IPS DF 6.9 (cell line): ENCODE results near the gene ADAMTS13.
"Not testable (repeated sequence)": the region's sequence is repeated elsewhere in the genome, so short reads cannot be mapped to it uniquely, and the experiment has no call there.

Experiments used
- DNase-seq: peaks from one replicate; pipeline ENCODE4 v3.0.0-alpha.2; 2013; ENCODE audit warnings: low read depth, low spot score
- H3K27ac ChIP-seq: one replicate; pipeline ENCODE4 v1.5.1; 2013; ENCODE audit warnings: low read length, control low read depth
- H3K27me3 ChIP-seq: 2 replicates; pipeline ENCODE4 v1.6.1; 2013; ENCODE audit warnings: mild to moderate bottlenecking, low read length; ENCODE audit not compliant: control insufficient read depth, insufficient read depth
- H3K36me3 ChIP-seq: 2 replicates; pipeline ENCODE4 v1.6.1; 2013; ENCODE audit warnings: low read length; ENCODE audit not compliant: control insufficient read depth, insufficient read depth
- H3K4me1 ChIP-seq: 2 replicates; pipeline ENCODE4 v1.6.1; 2013; ENCODE audit warnings: low read length; ENCODE audit not compliant: control insufficient read depth, insufficient read depth
- H3K4me3 ChIP-seq: 2 replicates; pipeline ENCODE4 v1.5.1; 2013; ENCODE audit warnings: mild to moderate bottlenecking, low read length
- H3K9me3 ChIP-seq: 2 replicates; pipeline ENCODE4 v1.6.1; 2013; ENCODE audit warnings: low read length, inconsistent platforms; ENCODE audit not compliant: control insufficient read depth, insufficient read depth
- WGBS: extraction: QIAGEN DNeasy Blood & Tissue Kit; methylation state at CpG from one replicate; pipeline ENCODE4 v1.1.7; 2013; ENCODE audit warnings: mixed read lengths, missing lambda C conversion rate; ENCODE audit not compliant: insufficient read length, insufficient coverage; 5-methylcytosine and 5-hydroxymethylcytosine counted together

The ADAMTS13 gene

DNA sequence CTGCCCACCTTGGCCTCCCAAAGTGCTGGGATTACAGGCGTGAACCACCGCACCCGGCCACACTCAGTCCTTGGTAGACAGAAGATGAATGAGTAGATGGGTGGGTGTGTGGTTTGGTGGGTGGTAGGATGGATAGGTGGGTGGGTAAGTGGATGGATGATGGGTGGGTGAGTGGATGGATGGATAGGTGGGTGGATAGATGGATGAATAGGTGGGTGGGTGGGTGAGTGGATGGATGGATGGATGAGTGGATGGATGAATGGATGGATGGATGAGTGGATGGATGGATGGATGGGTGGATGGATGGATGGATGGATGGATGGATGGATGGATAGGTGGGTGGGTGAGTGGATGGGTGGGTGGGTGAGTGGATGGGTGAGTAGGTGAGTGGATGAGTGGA, 29.9 kb upstream of the ADAMTS13 start:
- H3K36me3 ChIP-seq, H3K27ac ChIP-seq, DNase-seq, H3K27me3 ChIP-seq, H3K4me3 ChIP-seq, H3K4me1 ChIP-seq, H3K9me3 ChIP-seq: not testable (repeated sequence)
- no CpG with 5 or more reads among the region's 3 CpGs for WGBS

DNA sequence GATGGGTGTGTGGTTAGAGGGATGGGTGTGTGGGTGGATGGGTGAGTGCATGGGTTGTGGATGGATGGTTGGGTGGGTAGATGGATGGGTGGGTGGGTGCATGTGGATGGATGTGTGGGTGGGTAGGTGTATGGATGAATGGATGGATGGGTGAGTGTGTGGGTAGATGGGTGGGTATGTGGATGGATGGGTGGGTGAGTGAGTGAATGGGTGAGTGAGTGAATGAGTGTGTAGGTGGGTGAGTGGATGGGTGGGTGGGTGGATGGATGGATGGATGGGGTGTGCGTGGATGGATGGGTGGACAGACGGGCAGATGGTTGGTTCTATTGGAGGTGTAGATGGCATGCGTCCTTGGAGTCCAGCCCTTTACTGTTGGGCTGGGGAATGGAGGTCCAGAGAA, 28.8 kb upstream of the ADAMTS13 start:
- no peaks in the 10 kb centered on the region for H3K4me1 ChIP-seq
- no peak overlapping the region for H3K4me3 ChIP-seq
- no peaks in the 10 kb centered on the region for H3K36me3 ChIP-seq
- DNase-seq = no peak
- no peak overlapping the region for H3K27ac ChIP-seq
- no peaks in the 10 kb centered on the region for H3K9me3 ChIP-seq
- no peaks in the 10 kb centered on the region for H3K27me3 ChIP-seq
- no CpG with 5 or more reads among the region's 3 CpGs for WGBS

- no peak overlapping the region for H3K4me3 ChIP-seq
- H3K27me3 ChIP-seq = no peaks in the 10 kb centered on the region
- H3K36me3 ChIP-seq = no peaks in the 10 kb centered on the region
- no peaks in the 10 kb centered on the region for H3K9me3 ChIP-seq
- H3K27ac ChIP-seq = no peak overlapping the region
- H3K4me1 ChIP-seq = no peaks in the 10 kb centered on the region
- no CpG with 5 or more reads among the region's 8 CpGs for WGBS
- DNase-seq = no peak
Observed at GRCh38 chr9:133394687-133395271, 27.4 kb upstream of the ADAMTS13 start.

DNA sequence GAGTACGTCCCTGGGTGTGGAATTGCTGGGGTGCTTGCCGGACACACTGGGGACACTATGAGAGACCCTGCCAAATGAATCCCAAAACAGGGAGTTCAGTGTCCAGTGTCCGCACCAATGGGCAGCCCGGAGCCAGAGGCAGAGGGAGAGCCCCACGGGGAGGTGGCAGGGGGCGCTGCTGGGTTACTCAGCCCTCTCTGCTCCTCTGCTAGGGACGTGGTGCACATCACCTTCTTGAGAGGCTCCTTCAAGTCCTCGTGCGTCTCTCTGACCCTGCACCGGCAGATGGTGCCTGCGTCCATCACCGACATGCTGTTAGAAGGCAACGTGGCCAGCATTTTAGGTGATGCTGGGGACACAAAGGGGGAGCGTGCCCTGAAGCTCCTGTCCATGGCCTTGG, 25.2 kb upstream of the ADAMTS13 start:
- Histone ChIP-seq H3K27me3 (no peaks in the 10 kb centered on the region), H3K27ac (no peak overlapping the region), H3K4me1 (no peaks in the 10 kb centered on the region), H3K4me3 (no peak overlapping the region), H3K9me3 (no peaks in the 10 kb centered on the region), H3K36me3 (no peaks in the 10 kb centered on the region)
- no peak for DNase-seq
- WGBS = no CpG with 5 or more reads among the region's 14 CpGs

- no peak for DNase-seq
- no peak overlapping the region for H3K4me3 ChIP-seq
- WGBS = no CpG with 5 or more reads among the region's 6 CpGs
- no peaks in the 10 kb centered on the region for H3K36me3 ChIP-seq
- no peaks in the 10 kb centered on the region for H3K27me3 ChIP-seq
- H3K27ac ChIP-seq = no peak overlapping the region
- no peaks in the 10 kb centered on the region for H3K4me1 ChIP-seq
- no peaks in the 10 kb centered on the region for H3K9me3 ChIP-seq
Observed at GRCh38 chr9:133397370-133397769, 24.8 kb upstream of the ADAMTS13 start.

- no peak overlapping the region for H3K27ac ChIP-seq
- no peak overlapping the region for H3K4me3 ChIP-seq
- no peaks in the 10 kb centered on the region for H3K36me3 ChIP-seq
- no peak for DNase-seq
- H3K4me1 ChIP-seq = no peaks in the 10 kb centered on the region
- H3K9me3 ChIP-seq = no peaks in the 10 kb centered on the region
- no peaks in the 10 kb centered on the region for H3K27me3 ChIP-seq
- WGBS = no CpG with 5 or more reads among the region's 9 CpGs
Observed at GRCh38 chr9:133397895-133398294, 24.3 kb upstream of the ADAMTS13 start.

- WGBS = no CpG with 5 or more reads among the region's 12 CpGs
- Histone ChIP-seq H3K9me3 (no peaks in the 10 kb centered on the region), H3K4me3 (no peak overlapping the region), H3K36me3 (0 out of 2 replicates have a peak, but pooled peaks cover 5% of the 10 kb centered on the region), H3K27ac (no peak overlapping the region), H3K4me1 (no peaks in the 10 kb centered on the region), H3K27me3 (no peaks in the 10 kb centered on the region)
- DNase-seq = no peak
Observed at GRCh38 chr9:133400292-133400691, 21.9 kb upstream of the ADAMTS13 start.

GRCh38 chr9:133401588-133401987, 20.6 kb upstream of the ADAMTS13 start:
- H3K36me3 ChIP-seq = peaks cover 8% of the 10 kb centered on the region; the same call in 1 of the 2 replicates
- WGBS = no CpG with 5 or more reads among the region's 6 CpGs
- DNase-seq = no peak

GRCh38 chr9:133402689-133403088, 19.5 kb upstream of the ADAMTS13 start:
- Histone ChIP-seq H3K4me3 (no peak overlapping the region), H3K27ac (no peak overlapping the region), H3K36me3 (peaks cover 9% of the 10 kb centered on the region; the same call in 1 of the 2 replicates), H3K27me3 (no peaks in the 10 kb centered on the region), H3K4me1 (no peaks in the 10 kb centered on the region), H3K9me3 (no peaks in the 10 kb centered on the region)
- WGBS = no CpG with 5 or more reads among the region's 7 CpGs
- no peak for DNase-seq

More at GRCh38 chr9:133401588-133401987, 20.6 kb upstream of the ADAMTS13 start:
- Histone ChIP-seq H3K27ac (no peak overlapping the region), H3K4me3 (no peak overlapping the region), H3K9me3 (no peaks in the 10 kb centered on the region), H3K27me3 (no peaks in the 10 kb centered on the region), H3K4me1 (no peaks in the 10 kb centered on the region)

DNA sequence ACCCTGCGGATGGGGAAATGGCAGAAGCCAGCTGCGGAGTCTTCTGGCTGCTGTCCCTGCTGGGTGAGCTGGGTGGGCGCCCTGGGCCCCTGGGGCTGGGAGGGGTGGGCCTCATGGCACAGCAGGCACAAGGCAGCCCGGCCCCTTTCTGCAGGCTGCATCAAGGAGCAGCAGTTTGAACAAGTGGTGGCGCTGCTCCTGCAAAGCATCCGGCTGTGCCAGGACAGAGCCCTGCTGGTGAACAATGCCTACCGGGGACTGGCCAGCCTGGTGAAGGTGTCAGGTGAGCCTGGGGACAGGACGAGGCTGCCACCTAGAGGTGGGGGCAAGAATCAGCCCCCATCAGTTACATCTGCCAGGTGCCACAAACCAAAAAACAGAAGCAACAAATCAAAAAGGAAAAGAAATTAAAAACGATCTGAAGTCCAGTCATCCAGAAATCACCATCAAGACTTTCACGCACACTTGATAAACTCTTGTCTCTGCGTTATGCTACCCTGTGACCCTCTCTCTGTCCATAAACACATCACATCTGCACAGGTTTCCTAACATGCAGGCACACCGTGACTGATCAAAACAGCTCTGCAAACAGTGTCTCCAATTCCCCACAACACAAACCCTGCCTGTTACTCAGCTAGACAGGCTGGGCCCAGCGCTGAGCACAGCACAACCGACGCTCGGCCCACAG, 18.3 kb upstream of the ADAMTS13 start:
- no CpG with 5 or more reads among the region's 16 CpGs for WGBS
- no peaks in the 10 kb centered on the region for H3K4me1 ChIP-seq
- H3K36me3 ChIP-seq = peaks cover 9% of the 10 kb centered on the region; the same call in 1 of the 2 replicates
- no peak overlapping the region for H3K4me3 ChIP-seq
- H3K27me3 ChIP-seq = no peaks in the 10 kb centered on the region
- DNase-seq = no peak
- no peaks in the 10 kb centered on the region for H3K9me3 ChIP-seq
- no peak overlapping the region for H3K27ac ChIP-seq
